A673 (cell line): ENCODE data around the gene VPS33A. TPM values are rescaled to one million over a fixed set of nuclear protein-coding genes. Genes with fewer than 3 reads are reported as not detected.
"Not testable (repeated sequence)": the region's sequence is repeated elsewhere in the genome, so short reads cannot be mapped to it uniquely, and the experiment has no call there.

Source experiments
- BruUV-seq: library from RNA; stranded (reverse); fragments of 400-500 nt; replicated peaks from 2 replicates; lab custom pipeline; 2021; lab: Mats Ljungman, UMichigan
- CTCF ChIA-PET: fragments of 300-600 bp; sonication (Branson Sonifier 250); formaldehyde crosslinking; loops from one replicate; lab custom pipeline; 2022; ENCODE audit warnings: antibody characterized with exemption; lab: Charles Lee
- POLR2A ChIA-PET: fragments of 300-600 bp; sonication (Branson Sonifier 250); formaldehyde crosslinking; loops from one replicate; lab custom pipeline; 2022; ENCODE audit warnings: antibody characterized with exemption; ENCODE audit not compliant: low non-redundant PET; lab: Charles Lee
- DNase-seq: peaks from one replicate; pipeline ENCODE4 v3.0.0-alpha.2; 2015; ENCODE audit warnings: low spot score
- H3K27ac ChIP-seq: fragments of 200-600 bp; sonication (generic); 2 replicates; pipeline ENCODE4 v1.5.1; 2016; ENCODE audit warnings: mixed run types, low read depth, mild to moderate bottlenecking, mixed read lengths, antibody characterized with exemption, low read length; ENCODE audit not compliant: poor library complexity, severe bottlenecking
- H3K27me3 ChIP-seq: fragments of 200-600 bp; sonication (generic); replicated peaks from 2 replicates; pipeline ENCODE4 v1.6.1; 2017; ENCODE audit warnings: mixed run types, low read depth, mild to moderate bottlenecking, mixed read lengths, antibody characterized with exemption, low read length; ENCODE audit not compliant: insufficient read depth, poor library complexity
- H3K36me3 ChIP-seq: fragments of 200-600 bp; sonication (generic); 2 replicates; pipeline ENCODE4 v1.6.1; 2016; ENCODE audit warnings: mixed run types, mild to moderate bottlenecking, mixed read lengths, antibody characterized with exemption, low read length; ENCODE audit not compliant: insufficient read depth, poor library complexity, severe bottlenecking
- H3K4me1 ChIP-seq: fragments of 200-600 bp; sonication (generic); 2 replicates; pipeline ENCODE4 v1.6.1; 2017; ENCODE audit warnings: mixed run types, mild to moderate bottlenecking, mixed read lengths, antibody characterized with exemption, low read length; ENCODE audit not compliant: insufficient read depth, poor library complexity, severe bottlenecking
- H3K4me3 ChIP-seq: fragments of 200-600 bp; sonication (generic); 2 replicates; pipeline ENCODE4 v1.5.1; 2016; ENCODE audit warnings: low read depth, mixed run types, mild to moderate bottlenecking, mixed read lengths, low read length; ENCODE audit not compliant: poor library complexity, severe bottlenecking
- H3K9me3 ChIP-seq: fragments of 200-600 bp; sonication (generic); 2 replicates; pipeline ENCODE4 v1.6.1; 2016; ENCODE audit warnings: mixed run types, low read depth, mild to moderate bottlenecking, mixed read lengths, antibody characterized with exemption, low read length; ENCODE audit not compliant: poor library complexity, severe bottlenecking
- CTCF ChIP-seq: fragments of 300-800, 200-600 bp; sonication (generic); conservative IDR thresholded peaks from 2 replicates; pipeline ENCODE4 v1.5.1; 2017; ENCODE audit warnings: low read depth, mild to moderate bottlenecking, antibody characterized with exemption, low read length, moderate library complexity, mixed read lengths
- EZH2 ChIP-seq: fragments of 200-600 bp; sonication (generic); IDR thresholded peaks from 2 replicates; pipeline ENCODE4 v1.6.1; 2017; ENCODE audit warnings: borderline replicate concordance, low read depth, mild to moderate bottlenecking, mixed read lengths, antibody characterized with exemption, low read length; ENCODE audit not compliant: poor library complexity, severe bottlenecking
- intact Hi-C: fragments of 100-400 bp; cut with micrococcal nuclease; formaldehyde crosslinking; loops from one replicate; pipeline ENCODE4 v1.10.0; 2022; ENCODE audit not compliant: unreplicated experiment
- total RNA-seq: library from RNA; stranded (reverse); gene quantifications from 2 replicates; pipeline ENCODE4 v1.2.3, GENCODE V29; 2021

The VPS33A gene
- total RNA-seq, 1 experiment from 2014 or later, result 35.3 TPM

GRCh38 chr12:122203301-122204166, 62.8 kb downstream of the VPS33A start, which contains the start of gene B3GNT4:
Gene B3GNT4 (plus strand): TSS chr12:122203709. CDS start chr12:122204619, 910 bp downstream.
- peaks cover 15% of the 10 kb centered on the region for H3K27me3 ChIP-seq
- H3K36me3 ChIP-seq, result peaks cover 9% of the 10 kb centered on the region
- no peak within 1 kb of the TSS for H3K27ac ChIP-seq
- POLR2A ChIA-PET, result no interaction called here
- BruUV-seq, result no TSS peak
- DNase-seq, result peak; percentile 75
- H3K4me3 ChIP-seq, result peak within 1 kb of the TSS; percentile 48
- CTCF ChIA-PET, result interaction anchor here (0.6 kb wide), 1 partner anchor 16 kb away, joined by 4 read pairs; no protein-coding TSS in a partner anchor
- H3K4me1 ChIP-seq, result peaks cover 14% of the 10 kb centered on the region
- no peaks in the 10 kb centered on the region for H3K9me3 ChIP-seq
- intact Hi-C loops, result no loop called here
- TF ChIP-seq CTCF, result no peak
- no peak for TF ChIP-seq EZH2

GRCh38 chr12:122202811-122203210, 63.5 kb downstream of the VPS33A start:
- H3K36me3 ChIP-seq, result not testable (repeated sequence)

GRCh38 chr12:122202017-122202416, 64.3 kb downstream of the VPS33A start:
- H3K9me3 ChIP-seq, result no peaks in the 10 kb centered on the region
- TF ChIP-seq EZH2 (no peak), CTCF (no peak)
- peaks cover 14% of the 10 kb centered on the region for H3K4me1 ChIP-seq
- H3K36me3 ChIP-seq, result no peaks in the 10 kb centered on the region
- H3K4me3 ChIP-seq, result no peak overlapping the region
- ChIA-PET POLR2A (no interaction called here), CTCF (no interaction called here)
- intact Hi-C loops, result no loop called here
- no peak for DNase-seq
- BruUV-seq, result no TSS peak
- peaks cover 15% of the 10 kb centered on the region for H3K27me3 ChIP-seq
- H3K27ac ChIP-seq, result no peak overlapping the region

More at GRCh38 chr12:122202811-122203210, 63.5 kb downstream of the VPS33A start:
- intact Hi-C loops, CTCF ChIA-PET, H3K27ac ChIP-seq, H3K9me3 ChIP-seq, DNase-seq, BruUV-seq, POLR2A ChIA-PET: not testable (repeated sequence)
- Histone ChIP-seq H3K27me3 (peaks cover 15% of the 10 kb centered on the region), H3K4me1 (peaks cover 14% of the 10 kb centered on the region), H3K4me3 (peak overlapping the region; percentile 48)
